GM12878 (cell line): ENCODE measurements around the gene AGMAT. TPM values are rescaled to one million over a fixed set of nuclear protein-coding genes. Genes with fewer than 3 reads are reported as not detected.

Source experiments
- ATAC-seq: fragments of 200-7000 bp; cut with Tn5 transposase; 3 replicates; pipeline ENCODE4 v1.9.1; 2020; ENCODE audit warnings: mild to moderate bottlenecking, moderate library complexity
- BruUV-seq: library from RNA; stranded (reverse); fragments of 400-500 nt; replicated peaks from 2 replicates; lab custom pipeline; 2021; lab: Mats Ljungman, UMichigan
- CTCF ChIA-PET: fragments of 300-600 bp; sonication (Branson Sonifier 250); formaldehyde crosslinking; extraction: SDS; loops from one replicate; lab custom pipeline; 2021; ENCODE audit warnings: inconsistent platforms; lab: Yijun Ruan, JAX
- POLR2A ChIA-PET: fragments of 350-600 bp; formaldehyde crosslinking; extraction: SDS; loops from one replicate; lab custom pipeline; 2021; ENCODE audit warnings: inconsistent platforms; lab: Charles Lee
- RAD21 ChIA-PET: fragments of 300-600 bp; sonication (Branson Sonifier 250); formaldehyde crosslinking; loops from one replicate; lab custom pipeline; 2023; ENCODE audit warnings: antibody characterized with exemption; ENCODE audit not compliant: unreplicated experiment; lab: Charles Lee
- SMC1A ChIA-PET: fragments of 300-600 bp; sonication (Branson Sonifier 250); formaldehyde crosslinking; loops from one replicate; lab custom pipeline; 2023; ENCODE audit not compliant: unreplicated experiment, uncharacterized antibody; lab: Charles Lee
- DNase-seq: peaks from one replicate; pipeline ENCODE4 v3.0.0-alpha.2; 2011; ENCODE audit warnings: low read depth, low spot score
- FAIRE-seq: peaks from 3 replicates; lab custom pipeline; 2011; peaks lifted over from hg19 to GRCh38; lab: Jason Lieb, UNC
- H2AFZ ChIP-seq: 2 replicates; pipeline ENCODE4 v1.6.0; 2011; ENCODE audit warnings: low read depth, low read length, control low read depth; ENCODE audit not compliant: control insufficient read depth
- H3K27ac ChIP-seq: 2 replicates; pipeline ENCODE4 v1.5.1; 2011; ENCODE audit warnings: control low read depth; ENCODE audit not compliant: control insufficient read depth, insufficient read depth
- H3K27me3 ChIP-seq, 2 experiments: replicated peaks in 1 of 2; 2 replicates each; pipeline versions ENCODE4 v1.6.0 to v1.6.1; 2011; ENCODE audit warnings: low read length in 1 of 2; ENCODE audit not compliant: control insufficient read depth in 2 of 2, insufficient read depth in 2 of 2
- H3K36me3 ChIP-seq, 2 experiments: 2 replicates each; pipeline ENCODE4 v1.5.1; 2011; ENCODE audit warnings: low read length in 1 of 2; ENCODE audit not compliant: control insufficient read depth in 2 of 2, insufficient read depth in 2 of 2
- H3K4me1 ChIP-seq: 2 replicates; pipeline ENCODE4 v1.6.1; 2011; ENCODE audit warnings: mild to moderate bottlenecking, low read length, moderate library complexity, mixed read lengths; ENCODE audit not compliant: control insufficient read depth, insufficient read depth
- H3K4me2 ChIP-seq: 2 replicates; pipeline ENCODE4 v1.6.0; 2011; ENCODE audit warnings: control low read depth; ENCODE audit not compliant: control insufficient read depth, insufficient read depth
- H3K4me3 ChIP-seq: fragments of 200-600 bp; sonication (generic); 2 replicates; pipeline ENCODE4 v1.5.1; 2016
- H3K79me2 ChIP-seq: 2 replicates; pipeline ENCODE4 v1.6.0; 2011; ENCODE audit warnings: low read length; ENCODE audit not compliant: control insufficient read depth, insufficient read depth
- H3K9ac ChIP-seq: 2 replicates; pipeline ENCODE4 v1.8.0; 2011; ENCODE audit warnings: low read length, control low read depth, mixed read lengths; ENCODE audit not compliant: control insufficient read depth, insufficient read depth
- H3K9me3 ChIP-seq: replicated peaks from 3 replicates; pipeline ENCODE4 v1.5.1; 2011; ENCODE audit warnings: mild to moderate bottlenecking, low read length; ENCODE audit not compliant: control insufficient read depth, insufficient read depth
- H4K20me1 ChIP-seq: 2 replicates; pipeline ENCODE4 v1.6.0; 2011; ENCODE audit not compliant: control insufficient read depth, insufficient read depth
- CHD2 ChIP-seq: IDR thresholded peaks from 2 replicates; pipeline ENCODE4 v1.6.1; 2011; ENCODE audit warnings: low read depth, low read length, improper control_type of control experiment, borderline replicate concordance
- EGR1 ChIP-seq, 2 experiments: IDR thresholded peaks; 1 replicate in 1 of 2; 2 replicates in 1 of 2; pipeline ENCODE4 v1.6.1; 2011 to 2012; ENCODE audit warnings: low read depth in 2 of 2, low read length in 2 of 2, borderline replicate concordance in 1 of 2, mild to moderate bottlenecking in 1 of 2, moderate library complexity in 1 of 2
- ETV6 ChIP-seq, 2 experiments: fragments of 450-650 bp in 1 of 2; IDR thresholded peaks in 1 of 2; conservative IDR thresholded peaks in 1 of 2; 2 replicates each; pipeline ENCODE4 v1.6.1; 2014; ENCODE audit warnings: antibody characterized with exemption in 1 of 2, borderline replicate concordance in 1 of 2, low read depth in 1 of 2, mild to moderate bottlenecking in 1 of 2, moderate library complexity in 1 of 2
- HDAC6 ChIP-seq: fragments of 200-600 bp; sonication (generic); IDR thresholded peaks from one replicate; pipeline ENCODE4 v1.8.0; 2017; ENCODE audit warnings: antibody characterized with exemption; ENCODE audit not compliant: unreplicated experiment
- IKZF2 ChIP-seq, 2 experiments: fragments of 450-650 bp; IDR thresholded peaks; 2 replicates each; pipeline ENCODE4 v1.6.1; 2017; ENCODE audit warnings: mild to moderate bottlenecking in 2 of 2, moderate library complexity in 2 of 2
- IRF4 ChIP-seq: IDR thresholded peaks from 2 replicates; pipeline ENCODE4 v1.6.1; 2011; ENCODE audit warnings: low read depth, low read length
- NR2F1 ChIP-seq: fragments of 450-650 bp; conservative IDR thresholded peaks from 2 replicates; pipeline ENCODE4 v1.6.1; 2017; ENCODE audit warnings: mild to moderate bottlenecking
- RAD51 ChIP-seq: fragments of 450-650 bp; IDR thresholded peaks from 2 replicates; pipeline ENCODE4 v1.6.1; 2016; ENCODE audit warnings: moderate library complexity, mild to moderate bottlenecking, inconsistent platforms
- SMARCA5 ChIP-seq: fragments of 450-650 bp; IDR thresholded peaks from 2 replicates; pipeline ENCODE4 v1.6.1; 2017; ENCODE audit warnings: mild to moderate bottlenecking
- TCF3 ChIP-seq: IDR thresholded peaks from 2 replicates; pipeline ENCODE4 v1.6.1; 2012; ENCODE audit warnings: low read depth, mild to moderate bottlenecking, low read length, borderline replicate concordance; ENCODE audit not compliant: insufficient read depth
- WGBS: methylation state at CpG from one replicate; pipeline ENCODE4 v1.1.6; 2016; ENCODE audit warnings: low lambda C conversion rate; ENCODE audit not compliant: insufficient replicate concordance, insufficient coverage; ENCODE audit errors: missing lambda C conversion rate; 5-methylcytosine and 5-hydroxymethylcytosine counted together
- in situ Hi-C: fragments of 300-500 bp; cut with MboI; formaldehyde crosslinking; loops from 9 replicates; pipeline ENCODE4 v1.14.3; 2018; ENCODE audit warnings: mixed read lengths
- intact Hi-C: fragments of 100-400 bp; cut with micrococcal nuclease; formaldehyde crosslinking; loops from one replicate; pipeline ENCODE4 v1.14.2; 2022; ENCODE audit not compliant: unreplicated experiment
- polyA plus RNA-seq, 11 experiments: library from polyadenylated mRNA; depleted of rRNA in 4 of 11; unstranded in 6 of 11; stranded (reverse) in 5 of 11; fragments of >200 nt; fragmentation: Nextera tagmentation in 4 of 11; fragmentation: Illumina TruSeq in 1 of 11; extraction: Ambion mirVana in 4 of 11; extraction: Trizol in 1 of 11; gene quantifications; 1 replicate in 1 of 11; 2 replicates in 10 of 11; pipeline versions ENCODE4 v1.2.1 to v1.2.3, GENCODE V29; 2011 to 2016; ENCODE audit warnings: inconsistent platforms in 2 of 11, missing spikeins in 2 of 11, low read depth in 1 of 11
- total RNA-seq, 4 experiments: library from RNA; depleted of rRNA in 3 of 4; stranded (reverse); fragments of >200 nt in 3 of 4; fragmentation: Illumina TruSeq in 1 of 4; extraction: Trizol in 1 of 4; gene quantifications; 2 replicates each; pipeline versions ENCODE4 v1.2.1 to v1.2.3, GENCODE V29; 2013 to 2021
- TF ChIP-seq, protein P1 (sequence below): fragments of 450-650 bp; conservative IDR thresholded peaks from 2 replicates; pipeline ENCODE4 v1.6.1; 2017; ENCODE audit warnings: mild to moderate bottlenecking, moderate library complexity
- TF ChIP-seq, protein P2 (sequence below): fragments of 450-650 bp; IDR thresholded peaks from 2 replicates; pipeline ENCODE4 v1.6.1; 2016; ENCODE audit warnings: mild to moderate bottlenecking
- TF ChIP-seq, protein P3 (sequence below): fragments of 450-650 bp; IDR thresholded peaks from 2 replicates; pipeline ENCODE4 v1.6.1; 2017; ENCODE audit warnings: mild to moderate bottlenecking, moderate library complexity
- TF ChIP-seq, protein P4 (sequence below): fragments of 450-650 bp; IDR thresholded peaks from 2 replicates; pipeline ENCODE4 v1.6.1; 2016; ENCODE audit warnings: mild to moderate bottlenecking

AGMAT gene
- total and polyA plus RNA-seq, 10 of the 15 experiments (the other 5 are each of a cell fraction or from before 2014, with no cell fraction given): 0.47 to 7.9 (median 4.7) TPM

DNA sequence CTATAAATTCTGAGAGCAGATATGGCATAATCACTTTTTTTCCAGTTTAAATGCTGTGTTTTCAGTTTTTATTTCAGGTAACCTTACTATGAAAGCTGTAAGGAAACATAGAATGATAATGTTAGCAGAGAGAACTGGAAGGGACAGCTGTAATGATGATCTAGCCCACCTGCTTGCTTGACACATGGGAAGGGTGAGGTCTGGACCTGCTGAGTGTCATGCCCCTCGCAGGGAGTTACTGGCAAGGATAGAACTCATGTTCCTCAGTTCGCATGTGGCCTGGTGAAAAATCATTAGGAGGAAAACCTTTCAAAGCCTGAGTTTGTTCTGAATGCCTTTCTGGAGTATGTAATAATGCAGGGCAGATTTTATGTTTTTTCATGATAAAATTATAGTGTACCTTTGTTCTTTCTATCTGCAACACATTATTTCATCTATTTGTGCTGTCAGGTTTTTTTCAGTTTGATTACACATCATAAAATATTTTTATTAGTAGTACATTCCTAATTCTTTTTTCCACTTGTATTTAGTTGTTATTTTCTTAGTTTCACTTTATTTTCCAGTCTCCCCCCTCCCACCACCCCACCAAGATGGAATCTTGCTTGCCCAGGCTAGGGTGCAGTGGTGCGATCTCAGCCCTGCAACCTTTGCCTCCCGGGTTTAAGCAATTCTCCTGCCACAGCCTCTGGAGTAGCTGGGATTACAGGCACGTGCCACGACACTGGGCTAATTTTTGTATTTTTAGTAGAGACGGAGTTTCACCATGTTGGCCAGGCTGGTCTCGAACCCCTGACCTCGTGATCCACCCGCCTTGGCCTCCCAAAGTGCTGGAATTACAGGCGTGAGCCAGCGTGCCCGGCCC lies 40.4 kb upstream of the AGMAT start:
- in situ Hi-C loops: no loop called here
- Histone ChIP-seq H3K4me1 (peaks cover 21% of the 10 kb centered on the region), H3K36me3 (peaks cover 2 to 3% of the 10 kb centered on the region in 2 experiments; a peak in 3 of 4 replicates), H3K9me3 (no peaks in the 10 kb centered on the region), H2AFZ (no peak overlapping the region), H3K4me2 (no peak overlapping the region), H3K4me3 (no peak overlapping the region), H3K79me2 (peaks cover 54% of the 10 kb centered on the region), H3K27me3 (no peaks in the 10 kb centered on the region), H3K27ac (no peak overlapping the region), H4K20me1 (no peaks in the 10 kb centered on the region; the same call in 1 of the 2 replicates), H3K9ac (no peak overlapping the region)
- ChIA-PET POLR2A (no interaction called here), RAD21 (no interaction called here), CTCF (no interaction called here), SMC1A (interaction anchor here (0.7 to 1.0 kb wide), 2 partner anchors 46 to 631 kb away, joined by 3 read pairs; no protein-coding TSS in a partner anchor)
- no peak for ATAC-seq
- no peak for DNase-seq
- intact Hi-C loops: no loop called here
- WGBS: 93% methylated on average over 13 of the region's 13 CpGs
- BruUV-seq: no TSS peak
- FAIRE-seq: no peak
- TF ChIP-seq TCF3: no peak
- TF ChIP-seq CHD2: no peak
- TF ChIP-seq IRF4: no peak
- no peak for TF ChIP-seq EGR1 (IDR thresholded peaks at IDR 0.05; ENCODE audit: borderline replicate concordance in 1 of 2, low read depth in 2 of 2, low read length in 2 of 2)
- TF ChIP-seq SMARCA5: no peak
- TF ChIP-seq, protein P1, sequence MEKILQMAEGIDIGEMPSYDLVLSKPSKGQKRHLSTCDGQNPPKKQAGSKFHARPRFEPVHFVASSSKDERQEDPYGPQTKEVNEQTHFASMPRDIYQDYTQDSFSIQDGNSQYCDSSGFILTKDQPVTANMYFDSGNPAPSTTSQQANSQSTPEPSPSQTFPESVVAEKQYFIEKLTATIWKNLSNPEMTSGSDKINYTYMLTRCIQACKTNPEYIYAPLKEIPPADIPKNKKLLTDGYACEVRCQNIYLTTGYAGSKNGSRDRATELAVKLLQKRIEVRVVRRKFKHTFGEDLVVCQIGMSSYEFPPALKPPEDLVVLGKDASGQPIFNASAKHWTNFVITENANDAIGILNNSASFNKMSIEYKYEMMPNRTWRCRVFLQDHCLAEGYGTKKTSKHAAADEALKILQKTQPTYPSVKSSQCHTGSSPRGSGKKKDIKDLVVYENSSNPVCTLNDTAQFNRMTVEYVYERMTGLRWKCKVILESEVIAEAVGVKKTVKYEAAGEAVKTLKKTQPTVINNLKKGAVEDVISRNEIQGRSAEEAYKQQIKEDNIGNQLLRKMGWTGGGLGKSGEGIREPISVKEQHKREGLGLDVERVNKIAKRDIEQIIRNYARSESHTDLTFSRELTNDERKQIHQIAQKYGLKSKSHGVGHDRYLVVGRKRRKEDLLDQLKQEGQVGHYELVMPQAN: no peak
- TF ChIP-seq NR2F1: no peak
- TF ChIP-seq RAD51: no peak
- TF ChIP-seq, protein P2, sequence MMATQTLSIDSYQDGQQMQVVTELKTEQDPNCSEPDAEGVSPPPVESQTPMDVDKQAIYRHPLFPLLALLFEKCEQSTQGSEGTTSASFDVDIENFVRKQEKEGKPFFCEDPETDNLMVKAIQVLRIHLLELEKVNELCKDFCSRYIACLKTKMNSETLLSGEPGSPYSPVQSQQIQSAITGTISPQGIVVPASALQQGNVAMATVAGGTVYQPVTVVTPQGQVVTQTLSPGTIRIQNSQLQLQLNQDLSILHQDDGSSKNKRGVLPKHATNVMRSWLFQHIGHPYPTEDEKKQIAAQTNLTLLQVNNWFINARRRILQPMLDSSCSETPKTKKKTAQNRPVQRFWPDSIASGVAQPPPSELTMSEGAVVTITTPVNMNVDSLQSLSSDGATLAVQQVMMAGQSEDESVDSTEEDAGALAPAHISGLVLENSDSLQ: no peak
- TF ChIP-seq, protein P3, sequence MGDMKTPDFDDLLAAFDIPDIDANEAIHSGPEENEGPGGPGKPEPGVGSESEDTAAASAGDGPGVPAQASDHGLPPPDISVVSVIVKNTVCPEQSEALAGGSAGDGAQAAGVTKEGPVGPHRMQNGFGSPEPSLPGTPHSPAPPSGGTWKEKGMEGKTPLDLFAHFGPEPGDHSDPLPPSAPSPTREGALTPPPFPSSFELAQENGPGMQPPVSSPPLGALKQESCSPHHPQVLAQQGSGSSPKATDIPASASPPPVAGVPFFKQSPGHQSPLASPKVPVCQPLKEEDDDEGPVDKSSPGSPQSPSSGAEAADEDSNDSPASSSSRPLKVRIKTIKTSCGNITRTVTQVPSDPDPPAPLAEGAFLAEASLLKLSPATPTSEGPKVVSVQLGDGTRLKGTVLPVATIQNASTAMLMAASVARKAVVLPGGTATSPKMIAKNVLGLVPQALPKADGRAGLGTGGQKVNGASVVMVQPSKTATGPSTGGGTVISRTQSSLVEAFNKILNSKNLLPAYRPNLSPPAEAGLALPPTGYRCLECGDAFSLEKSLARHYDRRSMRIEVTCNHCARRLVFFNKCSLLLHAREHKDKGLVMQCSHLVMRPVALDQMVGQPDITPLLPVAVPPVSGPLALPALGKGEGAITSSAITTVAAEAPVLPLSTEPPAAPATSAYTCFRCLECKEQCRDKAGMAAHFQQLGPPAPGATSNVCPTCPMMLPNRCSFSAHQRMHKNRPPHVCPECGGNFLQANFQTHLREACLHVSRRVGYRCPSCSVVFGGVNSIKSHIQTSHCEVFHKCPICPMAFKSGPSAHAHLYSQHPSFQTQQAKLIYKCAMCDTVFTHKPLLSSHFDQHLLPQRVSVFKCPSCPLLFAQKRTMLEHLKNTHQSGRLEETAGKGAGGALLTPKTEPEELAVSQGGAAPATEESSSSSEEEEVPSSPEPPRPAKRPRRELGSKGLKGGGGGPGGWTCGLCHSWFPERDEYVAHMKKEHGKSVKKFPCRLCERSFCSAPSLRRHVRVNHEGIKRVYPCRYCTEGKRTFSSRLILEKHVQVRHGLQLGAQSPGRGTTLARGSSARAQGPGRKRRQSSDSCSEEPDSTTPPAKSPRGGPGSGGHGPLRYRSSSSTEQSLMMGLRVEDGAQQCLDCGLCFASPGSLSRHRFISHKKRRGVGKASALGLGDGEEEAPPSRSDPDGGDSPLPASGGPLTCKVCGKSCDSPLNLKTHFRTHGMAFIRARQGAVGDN: no peak
- TF ChIP-seq, protein P4, sequence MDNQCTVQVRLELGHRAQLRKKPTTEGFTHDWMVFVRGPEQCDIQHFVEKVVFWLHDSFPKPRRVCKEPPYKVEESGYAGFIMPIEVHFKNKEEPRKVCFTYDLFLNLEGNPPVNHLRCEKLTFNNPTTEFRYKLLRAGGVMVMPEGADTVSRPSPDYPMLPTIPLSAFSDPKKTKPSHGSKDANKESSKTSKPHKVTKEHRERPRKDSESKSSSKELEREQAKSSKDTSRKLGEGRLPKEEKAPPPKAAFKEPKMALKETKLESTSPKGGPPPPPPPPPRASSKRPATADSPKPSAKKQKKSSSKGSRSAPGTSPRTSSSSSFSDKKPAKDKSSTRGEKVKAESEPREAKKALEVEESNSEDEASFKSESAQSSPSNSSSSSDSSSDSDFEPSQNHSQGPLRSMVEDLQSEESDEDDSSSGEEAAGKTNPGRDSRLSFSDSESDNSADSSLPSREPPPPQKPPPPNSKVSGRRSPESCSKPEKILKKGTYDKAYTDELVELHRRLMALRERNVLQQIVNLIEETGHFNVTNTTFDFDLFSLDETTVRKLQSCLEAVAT: no peak
- TF ChIP-seq IKZF2 (IDR thresholded peaks at IDR 0.05): no peak
- no peak for TF ChIP-seq ETV6 (conservative IDR thresholded peaks at IDR 0.05 in 1 of 2, IDR thresholded peaks at IDR 0.05 in 1 of 2; ENCODE audit: borderline replicate concordance in 1 of 2, low read depth in 1 of 2)
- TF ChIP-seq HDAC6: no peak
